ENCODE results near the gene ALMS1. TPM values are rescaled to one million over a fixed set of nuclear protein-coding genes. Genes with fewer than 3 reads are reported as not detected.

ALMS1 gene
- total RNA-seq, 6 donors from 2014 or later, result 15.2 to 56.6 (median 25.7) TPM

DNA sequence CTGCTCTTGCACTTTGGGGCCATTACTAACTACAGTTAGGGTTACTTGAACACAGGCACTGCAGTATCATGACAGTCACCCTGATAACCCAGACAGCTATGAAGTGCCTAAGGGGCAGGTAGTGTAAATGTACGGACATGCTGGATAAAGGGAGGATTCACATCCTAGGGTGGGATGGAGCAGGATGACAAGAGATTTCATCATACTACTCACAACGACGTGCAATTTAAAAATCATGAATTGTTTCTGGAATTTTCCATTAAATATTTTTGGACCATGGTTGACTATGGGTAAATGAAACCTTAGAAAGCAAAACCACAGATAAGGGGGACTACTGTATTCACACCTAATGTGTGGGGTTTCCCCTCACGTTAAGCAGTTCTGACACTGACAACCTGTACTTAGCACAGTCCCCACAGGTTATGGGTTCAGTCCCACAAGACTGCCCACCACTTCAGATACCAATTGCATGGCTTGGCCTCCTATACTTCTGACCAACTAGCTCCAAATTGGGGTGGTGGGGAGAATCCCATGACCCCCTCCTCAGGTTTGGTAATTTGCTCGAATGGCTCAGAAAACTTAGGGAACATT, 180.7 kb downstream of the ALMS1 start:
- ATAC-seq (ENCODE audit: low FRiP score in 2 of 2) (no peak), DNase-seq (no peak)
- TF ChIP-seq, protein P1, sequence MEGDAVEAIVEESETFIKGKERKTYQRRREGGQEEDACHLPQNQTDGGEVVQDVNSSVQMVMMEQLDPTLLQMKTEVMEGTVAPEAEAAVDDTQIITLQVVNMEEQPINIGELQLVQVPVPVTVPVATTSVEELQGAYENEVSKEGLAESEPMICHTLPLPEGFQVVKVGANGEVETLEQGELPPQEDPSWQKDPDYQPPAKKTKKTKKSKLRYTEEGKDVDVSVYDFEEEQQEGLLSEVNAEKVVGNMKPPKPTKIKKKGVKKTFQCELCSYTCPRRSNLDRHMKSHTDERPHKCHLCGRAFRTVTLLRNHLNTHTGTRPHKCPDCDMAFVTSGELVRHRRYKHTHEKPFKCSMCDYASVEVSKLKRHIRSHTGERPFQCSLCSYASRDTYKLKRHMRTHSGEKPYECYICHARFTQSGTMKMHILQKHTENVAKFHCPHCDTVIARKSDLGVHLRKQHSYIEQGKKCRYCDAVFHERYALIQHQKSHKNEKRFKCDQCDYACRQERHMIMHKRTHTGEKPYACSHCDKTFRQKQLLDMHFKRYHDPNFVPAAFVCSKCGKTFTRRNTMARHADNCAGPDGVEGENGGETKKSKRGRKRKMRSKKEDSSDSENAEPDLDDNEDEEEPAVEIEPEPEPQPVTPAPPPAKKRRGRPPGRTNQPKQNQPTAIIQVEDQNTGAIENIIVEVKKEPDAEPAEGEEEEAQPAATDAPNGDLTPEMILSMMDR (IDR thresholded peaks at IDR 0.05), result no peak
- TF ChIP-seq POLR2AphosphoS5 (IDR thresholded peaks at IDR 0.05) (no peak), POLR2A (IDR thresholded peaks at IDR 0.05) (no peak), EP300 (IDR thresholded peaks at IDR 0.05) (no peak)
- 94 to 99% methylated on average over 5 of the region's 5 CpGs for WGBS, 2 donors
- H3K27me3 ChIP-seq, result no peaks in the 10 kb centered on the region
- H3K36me3 ChIP-seq, result no peaks in the 10 kb centered on the region
- H3K27ac ChIP-seq, result no peak overlapping the region
- H3K4me3 ChIP-seq, result no peak overlapping the region
- H3K9me3 ChIP-seq, result no peaks in the 10 kb centered on the region
- no peaks in the 10 kb centered on the region for H3K4me1 ChIP-seq

DNA sequence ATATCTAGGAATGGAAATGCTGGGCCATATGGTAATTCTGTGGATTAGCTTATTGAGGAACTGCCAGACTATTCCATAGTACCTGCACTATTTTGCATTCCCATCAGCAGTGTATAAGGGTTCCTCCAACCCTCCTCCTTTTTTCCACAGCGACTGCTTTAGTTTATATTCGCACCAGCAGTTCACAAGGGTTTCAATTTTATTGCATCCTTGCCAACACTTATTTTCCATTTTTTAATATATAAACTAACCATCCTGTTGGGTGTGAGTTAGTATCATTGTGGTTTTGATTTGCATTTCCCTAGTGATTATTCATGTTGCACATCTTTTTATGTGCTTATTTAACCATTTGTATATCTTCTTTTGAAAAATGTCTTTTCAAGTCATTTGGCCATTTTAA, 189.6 kb downstream of the ALMS1 start:
- 58 to 85% methylated on average over 2 of the region's 2 CpGs for WGBS, 2 donors
- DNase-seq, result no peak
- Histone ChIP-seq H3K36me3 (peaks cover 0 to 24% (median 6%) of the 10 kb centered on the region in 4 donors), H3K27me3 (no peaks in the 10 kb centered on the region), H3K27ac (no peak overlapping the region), H3K4me1 (no peaks in the 10 kb centered on the region), H3K9me3 (no peaks in the 10 kb centered on the region), H3K4me3 (no peak overlapping the region)
- TF ChIP-seq POLR2A (IDR thresholded peaks at IDR 0.05) (no peak), EP300 (IDR thresholded peaks at IDR 0.05) (no peak), POLR2AphosphoS5 (IDR thresholded peaks at IDR 0.05) (no peak)
- TF ChIP-seq, protein P1 (IDR thresholded peaks at IDR 0.05), result no peak
- no peak for ATAC-seq (ENCODE audit: low FRiP score in 2 of 2)

DNA sequence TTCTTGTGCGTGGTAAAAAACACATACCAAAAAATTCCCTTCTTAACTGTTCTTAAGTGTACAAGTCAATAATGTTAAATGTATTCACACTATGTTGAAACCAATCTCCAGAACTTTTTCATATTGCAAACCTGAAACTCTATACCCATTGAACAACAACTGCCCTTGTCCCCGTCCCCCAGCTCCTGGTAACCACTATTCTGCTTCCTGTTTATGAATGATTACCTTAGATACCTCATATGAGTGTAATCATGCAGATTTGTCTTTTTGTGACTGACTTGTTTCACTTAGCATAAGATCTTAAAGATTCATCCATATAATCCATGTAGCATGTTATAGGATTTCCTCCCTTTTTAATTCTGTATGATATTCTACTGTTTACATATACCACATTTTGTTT, 196.7 kb downstream of the ALMS1 start:
- Histone ChIP-seq H3K4me1 (no peaks in the 10 kb centered on the region), H3K27me3 (no peaks in the 10 kb centered on the region), H3K36me3 (peaks cover 0 to 10% (median 5%) of the 10 kb centered on the region in 4 donors), H3K4me3 (no peak overlapping the region), H3K27ac (no peak overlapping the region), H3K9me3 (no peaks in the 10 kb centered on the region)
- ATAC-seq (ENCODE audit: low FRiP score in 2 of 2) (no peak), DNase-seq (no peak)
- no peak for TF ChIP-seq EP300 (IDR thresholded peaks at IDR 0.05)
- TF ChIP-seq POLR2A (IDR thresholded peaks at IDR 0.05), result no peak
- TF ChIP-seq POLR2AphosphoS5 (IDR thresholded peaks at IDR 0.05), result no peak
- TF ChIP-seq, protein P1 (IDR thresholded peaks at IDR 0.05), result no peak
- WGBS, 2 donors, result 84 to 86% methylated on average over 2 of the region's 2 CpGs

DNA sequence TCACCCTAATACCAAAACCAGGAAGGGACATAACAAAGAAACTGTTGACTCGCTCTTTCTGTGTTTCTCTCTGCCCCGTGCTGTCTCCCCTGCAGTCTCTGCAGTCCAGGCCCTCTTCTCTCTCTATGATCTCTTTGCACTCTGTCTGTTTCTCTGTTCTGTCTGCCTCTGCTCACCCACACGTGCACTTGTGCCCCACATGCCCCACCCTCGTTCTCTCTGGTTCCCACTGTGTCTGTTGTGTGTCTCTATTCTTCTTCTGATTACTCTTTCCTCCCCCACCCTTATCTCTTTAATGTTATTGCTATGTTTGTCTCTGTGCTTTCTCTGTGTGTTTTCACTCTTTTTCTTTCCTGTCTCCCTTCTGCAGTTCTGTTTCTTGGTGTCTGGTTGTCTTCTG, 202.5 kb downstream of the ALMS1 start:
- no peak for ATAC-seq (ENCODE audit: low FRiP score in 2 of 2)
- no peak for DNase-seq
- H3K4me3 ChIP-seq, result no peak overlapping the region
- no peaks in the 10 kb centered on the region for H3K9me3 ChIP-seq
- no peaks in the 10 kb centered on the region for H3K27me3 ChIP-seq
- WGBS, 2 donors, result 64 to 75% methylated on average over 4 of the region's 4 CpGs
- H3K4me1 ChIP-seq, result no peaks in the 10 kb centered on the region
- H3K27ac ChIP-seq, result no peak overlapping the region
- TF ChIP-seq EP300 (IDR thresholded peaks at IDR 0.05) (no peak), POLR2AphosphoS5 (IDR thresholded peaks at IDR 0.05) (no peak), POLR2A (IDR thresholded peaks at IDR 0.05) (no peak)
- TF ChIP-seq, protein P1 (IDR thresholded peaks at IDR 0.05), result no peak
- no peaks in the 10 kb centered on the region for H3K36me3 ChIP-seq

DNA sequence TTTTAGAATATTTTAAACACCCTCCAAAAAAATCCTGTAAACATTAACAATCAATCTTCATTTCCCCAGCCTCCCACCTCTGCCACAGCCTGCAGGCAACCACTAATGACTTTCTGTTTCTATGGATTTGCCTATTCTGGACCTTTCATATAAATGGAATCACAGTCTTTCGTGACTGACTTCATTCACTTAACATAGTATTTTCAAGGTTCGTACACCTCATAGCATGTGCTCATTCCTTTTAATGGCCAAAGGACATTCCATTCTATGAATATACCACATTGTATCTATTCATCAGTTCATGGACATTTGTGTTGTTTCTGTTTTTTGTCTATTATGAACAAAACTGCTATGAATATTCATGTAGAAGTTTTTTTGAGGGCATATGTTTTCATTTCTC, 208.0 kb downstream of the ALMS1 start:
- ATAC-seq (ENCODE audit: low FRiP score in 2 of 2) (no peak), DNase-seq (no peak)

More for the DNA sequence above, 208.0 kb downstream of the ALMS1 start:
- H3K36me3 ChIP-seq, result no peaks in the 10 kb centered on the region
- no peaks in the 10 kb centered on the region for H3K27me3 ChIP-seq
- no peaks in the 10 kb centered on the region for H3K9me3 ChIP-seq
- H3K27ac ChIP-seq, result no peak overlapping the region
- H3K4me1 ChIP-seq, result no peaks in the 10 kb centered on the region
- 98 to 100% methylated on average over 2 of the region's 2 CpGs for WGBS, 2 donors
- H3K4me3 ChIP-seq, result no peak overlapping the region
- TF ChIP-seq EP300 (IDR thresholded peaks at IDR 0.05), result no peak
- TF ChIP-seq, protein P1 (IDR thresholded peaks at IDR 0.05), result no peak
- no peak for TF ChIP-seq POLR2A (IDR thresholded peaks at IDR 0.05)
- TF ChIP-seq POLR2AphosphoS5 (IDR thresholded peaks at IDR 0.05), result no peak
